GM23338 (cell line): ENCODE data around the gene TYW3. TPM values are rescaled to one million over a fixed set of nuclear protein-coding genes. Genes with fewer than 3 reads are reported as not detected.

Experiments
- ATAC-seq: fragments of 200-7000 bp; cut with Tn5 transposase; 3 replicates; pipeline ENCODE4 v1.9.1; 2020
- DNase-seq: peaks from one replicate; pipeline ENCODE4 v3.0.0-alpha.2; 2015; ENCODE audit warnings: low spot score
- H2AFZ ChIP-seq: fragments of 200-600 bp; sonication (generic); 2 replicates; pipeline ENCODE4 v1.8.0; 2016; ENCODE audit warnings: antibody characterized with exemption, mild to moderate bottlenecking, moderate library complexity
- H3F3A ChIP-seq: fragments of 200-600 bp; sonication (generic); replicated peaks from 2 replicates; pipeline ENCODE4 v1.8.0; 2017; ENCODE audit warnings: antibody characterized with exemption, mixed run types, low read depth
- H3K27ac ChIP-seq: fragments of 200-600 bp; sonication (generic); 2 replicates; pipeline ENCODE4 v1.6.1; 2016; ENCODE audit warnings: low read depth
- H3K27me3 ChIP-seq: fragments of 200-600 bp; sonication (generic); 2 replicates; pipeline ENCODE4 v1.8.0; 2016; ENCODE audit warnings: mild to moderate bottlenecking, mixed run types, moderate library complexity; ENCODE audit not compliant: insufficient read depth
- H3K36me3 ChIP-seq: fragments of 200-600 bp; sonication (generic); 2 replicates; pipeline ENCODE4 v1.8.0; 2016; ENCODE audit warnings: mild to moderate bottlenecking; ENCODE audit not compliant: insufficient read depth
- H3K4me1 ChIP-seq: fragments of 200-600 bp; sonication (generic); 2 replicates; pipeline ENCODE4 v1.8.0; 2016; ENCODE audit warnings: mild to moderate bottlenecking, moderate library complexity; ENCODE audit not compliant: insufficient read depth
- H3K4me2 ChIP-seq: fragments of 200-600 bp; sonication (generic); 2 replicates; pipeline ENCODE4 v1.7.1; 2017; ENCODE audit warnings: mixed run types
- H3K4me3 ChIP-seq: fragments of 200-600 bp; sonication (generic); 2 replicates; pipeline ENCODE4 v1.6.1; 2016; ENCODE audit warnings: mixed run types
- H3K79me2 ChIP-seq: fragments of 200-600 bp; sonication (generic); replicated peaks from 2 replicates; pipeline ENCODE4 v1.8.0; 2017; ENCODE audit warnings: mild to moderate bottlenecking; ENCODE audit not compliant: insufficient read depth
- H3K9me2 ChIP-seq: fragments of 200-600 bp; sonication (generic); 2 replicates; pipeline ENCODE4 v1.8.0; 2017; ENCODE audit not compliant: insufficient read depth
- H4K20me1 ChIP-seq: fragments of 200-600 bp; sonication (generic); replicated peaks from 2 replicates; pipeline ENCODE4 v1.8.0; 2017; ENCODE audit warnings: mild to moderate bottlenecking; ENCODE audit not compliant: insufficient read depth
- H3K27ac Mint-ChIP-seq: 2 replicates; pipeline ENCODE4 v1.8.0; 2020; ENCODE audit warnings: inconsistent platforms, mild to moderate bottlenecking, moderate library complexity, mixed read lengths
- H3K27me3 Mint-ChIP-seq: 3 replicates; pipeline ENCODE4 v1.8.0; 2022; ENCODE audit warnings: low read depth, mild to moderate bottlenecking, moderate library complexity, mixed read lengths, inconsistent platforms; ENCODE audit not compliant: insufficient read depth, poor library complexity
- H3K36me3 Mint-ChIP-seq: 3 replicates; pipeline ENCODE4 v1.8.0; 2021; ENCODE audit warnings: low read depth, mild to moderate bottlenecking, inconsistent platforms, moderate library complexity, mixed read lengths
- H3K4me1 Mint-ChIP-seq: 3 replicates; pipeline ENCODE4 v1.8.0; 2020; ENCODE audit warnings: mild to moderate bottlenecking, inconsistent platforms, mixed read lengths
- H3K4me3 Mint-ChIP-seq: 3 replicates; pipeline ENCODE4 v1.8.0; 2021; ENCODE audit warnings: moderate library complexity, mild to moderate bottlenecking, inconsistent platforms, mixed read lengths
- H3K9me3 Mint-ChIP-seq: 3 replicates; pipeline ENCODE4 v1.8.0; 2020; ENCODE audit warnings: moderate library complexity, mild to moderate bottlenecking, inconsistent platforms, mixed read lengths
- EZH2 ChIP-seq: fragments of 200-600 bp; sonication (generic); IDR thresholded peaks from one replicate; pipeline ENCODE4 v1.8.0; 2017; ENCODE audit warnings: antibody characterized with exemption, mild to moderate bottlenecking, low read depth; ENCODE audit not compliant: unreplicated experiment
- ZNF114 ChIP-seq: fragments of 250-450 bp; sonication (Bioruptor Pico); IDR thresholded peaks from 2 replicates; pipeline ENCODE4 v1.5.0; 2020; ENCODE audit warnings: mild to moderate bottlenecking, moderate library complexity
- ZNF331 ChIP-seq: fragments of 250-450 bp; sonication (Bioruptor Pico); IDR thresholded peaks from 2 replicates; pipeline ENCODE4 v1.5.0; 2020; ENCODE audit warnings: low read depth, mild to moderate bottlenecking, moderate library complexity
- polyA plus RNA-seq: library from polyadenylated mRNA; unstranded; fragments of >200 nt; fragmentation: Nextera tagmentation; extraction: Ambion mirVana; gene quantifications from 2 replicates; pipeline ENCODE4 v1.2.1, GENCODE V29; 2016
- total RNA-seq: library from RNA; depleted of rRNA; stranded (reverse); fragments of >200 nt; shearing (Covaris generic); gene quantifications from 2 replicates; pipeline ENCODE4 v1.2.3, GENCODE V29; 2014
- TF ChIP-seq, protein P1 (sequence below), 2 experiments: fragments of 200-600 bp in 1 of 2; sonication (generic) in 1 of 2; conservative IDR thresholded peaks; 2 replicates each; pipeline versions ENCODE4 v1.5.1 to v1.6.1; 2016 to 2017; ENCODE audit warnings: antibody characterized with exemption in 2 of 2, low read depth in 2 of 2, mild to moderate bottlenecking in 2 of 2, moderate library complexity in 1 of 2
- TF ChIP-seq, protein P2 (sequence below): fragments of 250-450 bp; sonication (Bioruptor Pico); IDR thresholded peaks from 2 replicates; pipeline ENCODE4 v1.5.0; 2020; ENCODE audit warnings: mild to moderate bottlenecking, moderate library complexity

The TYW3 gene
- total and polyA plus RNA-seq, 2 experiments from 2014 or later, result 29.6 to 66.8 TPM

DNA sequence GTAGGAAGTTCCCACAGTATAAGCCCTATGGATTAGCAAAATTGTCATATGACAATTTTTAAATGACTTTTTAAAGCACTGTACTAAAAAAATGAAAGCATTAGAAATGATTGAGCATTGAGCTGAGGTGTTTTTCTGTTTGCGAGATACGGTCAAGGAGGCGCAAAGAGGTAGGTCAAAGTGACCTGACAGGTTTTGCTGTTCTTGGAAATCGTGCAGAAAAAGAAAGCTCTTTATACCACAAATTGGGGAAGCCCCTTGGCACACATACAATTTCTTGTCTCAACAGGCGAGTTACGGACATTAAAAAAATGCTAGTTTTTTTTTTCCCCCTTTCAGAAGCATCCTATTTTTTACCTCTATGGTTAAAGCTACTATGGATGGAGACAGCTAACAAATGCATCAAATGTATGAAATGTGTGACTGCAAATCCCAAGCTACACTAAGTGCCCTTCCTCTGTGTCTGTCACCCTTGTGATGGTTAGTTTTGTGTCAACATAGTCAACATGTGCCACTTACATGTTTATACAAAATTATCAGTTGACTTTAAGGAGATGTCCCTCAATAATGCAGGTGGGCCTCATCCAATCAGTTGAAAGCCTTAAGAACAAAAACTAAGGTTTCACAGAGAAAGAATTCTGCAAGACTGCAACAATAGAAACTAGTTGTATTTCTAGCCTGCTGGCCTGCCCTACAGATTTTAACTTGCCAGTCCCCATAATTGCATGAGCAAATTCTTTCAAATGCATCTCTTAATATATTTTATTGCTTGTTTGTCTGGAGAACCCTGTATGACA lies 29.4 kb upstream of the TYW3 start:
- no peak overlapping the region for H3K27ac Mint-ChIP-seq
- Histone ChIP-seq H3K4me1 (no peaks in the 10 kb centered on the region), H3F3A (no peaks in the 10 kb centered on the region), H3K4me3 (no peak overlapping the region), H3K27me3 (no peaks in the 10 kb centered on the region), H3K36me3 (no peaks in the 10 kb centered on the region), H2AFZ (no peak overlapping the region), H4K20me1 (0 out of 2 replicates have a peak, but pooled peaks cover 2% of the 10 kb centered on the region), H3K79me2 (no peaks in the 10 kb centered on the region), H3K4me2 (no peak overlapping the region), H3K9me2 (no peaks in the 10 kb centered on the region), H3K27ac (no peak overlapping the region)
- H3K4me1 Mint-ChIP-seq, result no peaks in the 10 kb centered on the region
- no peaks in the 10 kb centered on the region for H3K27me3 Mint-ChIP-seq
- DNase-seq (no peak), ATAC-seq (no peak)
- H3K9me3 Mint-ChIP-seq, result no peaks in the 10 kb centered on the region
- H3K4me3 Mint-ChIP-seq, result no peak overlapping the region
- no peak for TF ChIP-seq EZH2
- TF ChIP-seq, protein P1, sequence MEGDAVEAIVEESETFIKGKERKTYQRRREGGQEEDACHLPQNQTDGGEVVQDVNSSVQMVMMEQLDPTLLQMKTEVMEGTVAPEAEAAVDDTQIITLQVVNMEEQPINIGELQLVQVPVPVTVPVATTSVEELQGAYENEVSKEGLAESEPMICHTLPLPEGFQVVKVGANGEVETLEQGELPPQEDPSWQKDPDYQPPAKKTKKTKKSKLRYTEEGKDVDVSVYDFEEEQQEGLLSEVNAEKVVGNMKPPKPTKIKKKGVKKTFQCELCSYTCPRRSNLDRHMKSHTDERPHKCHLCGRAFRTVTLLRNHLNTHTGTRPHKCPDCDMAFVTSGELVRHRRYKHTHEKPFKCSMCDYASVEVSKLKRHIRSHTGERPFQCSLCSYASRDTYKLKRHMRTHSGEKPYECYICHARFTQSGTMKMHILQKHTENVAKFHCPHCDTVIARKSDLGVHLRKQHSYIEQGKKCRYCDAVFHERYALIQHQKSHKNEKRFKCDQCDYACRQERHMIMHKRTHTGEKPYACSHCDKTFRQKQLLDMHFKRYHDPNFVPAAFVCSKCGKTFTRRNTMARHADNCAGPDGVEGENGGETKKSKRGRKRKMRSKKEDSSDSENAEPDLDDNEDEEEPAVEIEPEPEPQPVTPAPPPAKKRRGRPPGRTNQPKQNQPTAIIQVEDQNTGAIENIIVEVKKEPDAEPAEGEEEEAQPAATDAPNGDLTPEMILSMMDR (conservative IDR thresholded peaks at IDR 0.05; ENCODE audit: low read depth in 2 of 2), result no peak
- no peak for TF ChIP-seq ZNF331
- TF ChIP-seq, protein P2, sequence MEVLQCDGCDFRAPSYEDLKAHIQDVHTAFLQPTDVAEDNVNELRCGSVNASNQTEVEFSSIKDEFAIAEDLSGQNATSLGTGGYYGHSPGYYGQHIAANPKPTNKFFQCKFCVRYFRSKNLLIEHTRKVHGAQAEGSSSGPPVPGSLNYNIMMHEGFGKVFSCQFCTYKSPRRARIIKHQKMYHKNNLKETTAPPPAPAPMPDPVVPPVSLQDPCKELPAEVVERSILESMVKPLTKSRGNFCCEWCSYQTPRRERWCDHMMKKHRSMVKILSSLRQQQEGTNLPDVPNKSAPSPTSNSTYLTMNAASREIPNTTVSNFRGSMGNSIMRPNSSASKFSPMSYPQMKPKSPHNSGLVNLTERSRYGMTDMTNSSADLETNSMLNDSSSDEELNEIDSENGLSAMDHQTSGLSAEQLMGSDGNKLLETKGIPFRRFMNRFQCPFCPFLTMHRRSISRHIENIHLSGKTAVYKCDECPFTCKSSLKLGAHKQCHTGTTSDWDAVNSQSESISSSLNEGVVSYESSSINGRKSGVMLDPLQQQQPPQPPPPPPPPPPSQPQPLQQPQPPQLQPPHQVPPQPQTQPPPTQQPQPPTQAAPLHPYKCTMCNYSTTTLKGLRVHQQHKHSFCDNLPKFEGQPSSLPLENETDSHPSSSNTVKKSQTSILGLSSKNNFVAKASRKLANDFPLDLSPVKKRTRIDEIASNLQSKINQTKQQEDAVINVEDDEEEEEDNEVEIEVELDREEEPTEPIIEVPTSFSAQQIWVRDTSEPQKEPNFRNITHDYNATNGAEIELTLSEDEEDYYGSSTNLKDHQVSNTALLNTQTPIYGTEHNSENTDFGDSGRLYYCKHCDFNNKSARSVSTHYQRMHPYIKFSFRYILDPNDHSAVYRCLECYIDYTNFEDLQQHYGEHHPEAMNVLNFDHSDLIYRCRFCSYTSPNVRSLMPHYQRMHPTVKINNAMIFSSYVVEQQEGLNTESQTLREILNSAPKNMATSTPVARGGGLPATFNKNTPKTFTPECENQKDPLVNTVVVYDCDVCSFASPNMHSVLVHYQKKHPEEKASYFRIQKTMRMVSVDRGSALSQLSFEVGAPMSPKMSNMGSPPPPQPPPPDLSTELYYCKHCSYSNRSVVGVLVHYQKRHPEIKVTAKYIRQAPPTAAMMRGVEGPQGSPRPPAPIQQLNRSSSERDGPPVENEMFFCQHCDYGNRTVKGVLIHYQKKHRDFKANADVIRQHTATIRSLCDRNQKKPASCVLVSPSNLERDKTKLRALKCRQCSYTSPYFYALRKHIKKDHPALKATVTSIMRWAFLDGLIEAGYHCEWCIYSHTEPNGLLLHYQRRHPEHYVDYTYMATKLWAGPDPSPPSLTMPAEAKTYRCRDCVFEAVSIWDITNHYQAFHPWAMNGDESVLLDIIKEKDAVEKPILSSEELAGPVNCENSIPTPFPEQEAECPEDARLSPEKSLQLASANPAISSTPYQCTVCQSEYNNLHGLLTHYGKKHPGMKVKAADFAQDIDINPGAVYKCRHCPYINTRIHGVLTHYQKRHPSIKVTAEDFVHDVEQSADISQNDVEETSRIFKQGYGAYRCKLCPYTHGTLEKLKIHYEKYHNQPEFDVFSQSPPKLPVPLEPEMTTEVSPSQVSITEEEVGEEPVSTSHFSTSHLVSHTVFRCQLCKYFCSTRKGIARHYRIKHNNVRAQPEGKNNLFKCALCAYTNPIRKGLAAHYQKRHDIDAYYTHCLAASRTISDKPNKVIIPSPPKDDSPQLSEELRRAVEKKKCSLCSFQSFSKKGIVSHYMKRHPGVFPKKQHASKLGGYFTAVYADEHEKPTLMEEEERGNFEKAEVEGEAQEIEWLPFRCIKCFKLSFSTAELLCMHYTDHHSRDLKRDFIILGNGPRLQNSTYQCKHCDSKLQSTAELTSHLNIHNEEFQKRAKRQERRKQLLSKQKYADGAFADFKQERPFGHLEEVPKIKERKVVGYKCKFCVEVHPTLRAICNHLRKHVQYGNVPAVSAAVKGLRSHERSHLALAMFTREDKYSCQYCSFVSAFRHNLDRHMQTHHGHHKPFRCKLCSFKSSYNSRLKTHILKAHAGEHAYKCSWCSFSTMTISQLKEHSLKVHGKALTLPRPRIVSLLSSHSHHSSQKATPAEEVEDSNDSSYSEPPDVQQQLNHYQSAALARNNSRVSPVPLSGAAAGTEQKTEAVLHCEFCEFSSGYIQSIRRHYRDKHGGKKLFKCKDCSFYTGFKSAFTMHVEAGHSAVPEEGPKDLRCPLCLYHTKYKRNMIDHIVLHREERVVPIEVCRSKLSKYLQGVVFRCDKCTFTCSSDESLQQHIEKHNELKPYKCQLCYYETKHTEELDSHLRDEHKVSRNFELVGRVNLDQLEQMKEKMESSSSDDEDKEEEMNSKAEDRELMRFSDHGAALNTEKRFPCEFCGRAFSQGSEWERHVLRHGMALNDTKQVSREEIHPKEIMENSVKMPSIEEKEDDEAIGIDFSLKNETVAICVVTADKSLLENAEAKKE, result no peak
- no peak for TF ChIP-seq ZNF114
- peaks cover 5% of the 10 kb centered on the region; the same call in 1 of the 3 replicates for H3K36me3 Mint-ChIP-seq
